SU-DHL-6 (cell line): ENCODE measurements around the gene B3GALT5.

ENCODE experiments used
- EZH2phosphoT487 ChIP-seq: fragments of 200-600 bp; sonication (generic), shearing (Covaris generic); conservative IDR thresholded peaks from 2 replicates; pipeline ENCODE4 v1.6.1; 2018; ENCODE audit warnings: mild to moderate bottlenecking, antibody characterized with exemption, low read length, moderate library complexity, mixed read lengths
- TF ChIP-seq, protein P1 (sequence below): fragments of 200-600 bp; sonication (generic); IDR thresholded peaks from one replicate; pipeline ENCODE4 v1.5.1; 2017; ENCODE audit warnings: antibody characterized with exemption, mild to moderate bottlenecking, low read length, moderate library complexity; ENCODE audit not compliant: insufficient read depth, poor library complexity, severe bottlenecking

DNA sequence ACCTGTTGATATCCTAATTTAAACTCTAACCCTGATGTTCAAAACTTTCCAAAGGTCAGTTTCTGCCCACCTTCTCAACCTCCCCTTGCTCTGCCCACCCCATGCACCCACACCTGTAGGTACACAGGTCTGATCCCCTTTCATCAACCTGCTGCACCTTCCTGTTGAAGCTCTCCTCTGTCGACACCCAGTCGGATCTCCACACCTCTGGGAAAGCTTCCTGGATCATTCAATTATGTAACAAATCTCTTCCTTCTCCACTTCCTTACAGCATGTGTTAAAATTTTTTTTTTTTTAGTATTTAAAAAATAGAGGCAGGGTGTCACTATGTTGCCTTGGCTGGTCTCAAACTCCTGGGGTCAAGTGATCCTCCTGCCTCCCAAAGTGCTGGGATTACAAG, 87.6 kb downstream of the B3GALT5 start:
- TF ChIP-seq, protein P1, sequence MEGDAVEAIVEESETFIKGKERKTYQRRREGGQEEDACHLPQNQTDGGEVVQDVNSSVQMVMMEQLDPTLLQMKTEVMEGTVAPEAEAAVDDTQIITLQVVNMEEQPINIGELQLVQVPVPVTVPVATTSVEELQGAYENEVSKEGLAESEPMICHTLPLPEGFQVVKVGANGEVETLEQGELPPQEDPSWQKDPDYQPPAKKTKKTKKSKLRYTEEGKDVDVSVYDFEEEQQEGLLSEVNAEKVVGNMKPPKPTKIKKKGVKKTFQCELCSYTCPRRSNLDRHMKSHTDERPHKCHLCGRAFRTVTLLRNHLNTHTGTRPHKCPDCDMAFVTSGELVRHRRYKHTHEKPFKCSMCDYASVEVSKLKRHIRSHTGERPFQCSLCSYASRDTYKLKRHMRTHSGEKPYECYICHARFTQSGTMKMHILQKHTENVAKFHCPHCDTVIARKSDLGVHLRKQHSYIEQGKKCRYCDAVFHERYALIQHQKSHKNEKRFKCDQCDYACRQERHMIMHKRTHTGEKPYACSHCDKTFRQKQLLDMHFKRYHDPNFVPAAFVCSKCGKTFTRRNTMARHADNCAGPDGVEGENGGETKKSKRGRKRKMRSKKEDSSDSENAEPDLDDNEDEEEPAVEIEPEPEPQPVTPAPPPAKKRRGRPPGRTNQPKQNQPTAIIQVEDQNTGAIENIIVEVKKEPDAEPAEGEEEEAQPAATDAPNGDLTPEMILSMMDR = no peak
- no peak for TF ChIP-seq EZH2phosphoT487
